ENCODE results near the gene MEGF11. TPM values are rescaled to one million over a fixed set of nuclear protein-coding genes. Genes with fewer than 3 reads are reported as not detected.

The MEGF11 gene
- polyA plus RNA-seq, 1 experiment: 0.04 TPM

DNA sequence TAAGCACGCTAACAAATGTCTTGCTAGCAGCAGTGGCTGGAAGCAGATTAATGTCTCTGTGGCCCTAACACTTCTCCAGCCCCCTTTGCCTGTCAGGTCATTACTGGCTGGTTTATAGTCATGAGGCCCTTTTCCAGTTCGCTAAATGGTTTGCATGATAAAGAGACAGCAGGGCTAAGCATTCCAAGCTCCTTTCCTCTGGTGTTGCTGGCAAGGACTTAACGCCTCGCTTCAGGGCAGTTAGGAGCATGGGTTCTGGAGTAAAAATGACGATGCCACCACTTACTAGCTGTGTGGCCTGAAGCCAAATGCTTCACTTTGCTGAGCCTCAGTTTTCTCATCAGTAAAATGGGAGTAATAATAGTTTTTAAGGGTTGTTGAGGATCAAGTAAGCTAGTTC is 185.9 kb downstream of the MEGF11 start:
- H3K36me3 ChIP-seq (ENCODE audit: control insufficient read depth, insufficient read depth, low read length): no peaks in the 10 kb centered on the region
- TF ChIP-seq, protein P1, sequence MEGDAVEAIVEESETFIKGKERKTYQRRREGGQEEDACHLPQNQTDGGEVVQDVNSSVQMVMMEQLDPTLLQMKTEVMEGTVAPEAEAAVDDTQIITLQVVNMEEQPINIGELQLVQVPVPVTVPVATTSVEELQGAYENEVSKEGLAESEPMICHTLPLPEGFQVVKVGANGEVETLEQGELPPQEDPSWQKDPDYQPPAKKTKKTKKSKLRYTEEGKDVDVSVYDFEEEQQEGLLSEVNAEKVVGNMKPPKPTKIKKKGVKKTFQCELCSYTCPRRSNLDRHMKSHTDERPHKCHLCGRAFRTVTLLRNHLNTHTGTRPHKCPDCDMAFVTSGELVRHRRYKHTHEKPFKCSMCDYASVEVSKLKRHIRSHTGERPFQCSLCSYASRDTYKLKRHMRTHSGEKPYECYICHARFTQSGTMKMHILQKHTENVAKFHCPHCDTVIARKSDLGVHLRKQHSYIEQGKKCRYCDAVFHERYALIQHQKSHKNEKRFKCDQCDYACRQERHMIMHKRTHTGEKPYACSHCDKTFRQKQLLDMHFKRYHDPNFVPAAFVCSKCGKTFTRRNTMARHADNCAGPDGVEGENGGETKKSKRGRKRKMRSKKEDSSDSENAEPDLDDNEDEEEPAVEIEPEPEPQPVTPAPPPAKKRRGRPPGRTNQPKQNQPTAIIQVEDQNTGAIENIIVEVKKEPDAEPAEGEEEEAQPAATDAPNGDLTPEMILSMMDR (IDR thresholded peaks at IDR 0.05; ENCODE audit: insufficient read depth, low read depth, low read length): no peak
- CTCF ChIA-PET: interaction anchor here (1.5 kb wide), 1 partner anchor 9 kb away, joined by 4 read pairs; no protein-coding TSS in a partner anchor
- peaks cover 4% of the 10 kb centered on the region for H3K27me3 ChIP-seq (ENCODE audit: control insufficient read depth, insufficient read depth, low read length)
- H3K4me3 ChIP-seq (ENCODE audit: low read depth, low read length): no peak overlapping the region
- DNase-seq (ENCODE audit: low read depth): no peak
- POLR2A ChIA-PET: no interaction called here

DNA sequence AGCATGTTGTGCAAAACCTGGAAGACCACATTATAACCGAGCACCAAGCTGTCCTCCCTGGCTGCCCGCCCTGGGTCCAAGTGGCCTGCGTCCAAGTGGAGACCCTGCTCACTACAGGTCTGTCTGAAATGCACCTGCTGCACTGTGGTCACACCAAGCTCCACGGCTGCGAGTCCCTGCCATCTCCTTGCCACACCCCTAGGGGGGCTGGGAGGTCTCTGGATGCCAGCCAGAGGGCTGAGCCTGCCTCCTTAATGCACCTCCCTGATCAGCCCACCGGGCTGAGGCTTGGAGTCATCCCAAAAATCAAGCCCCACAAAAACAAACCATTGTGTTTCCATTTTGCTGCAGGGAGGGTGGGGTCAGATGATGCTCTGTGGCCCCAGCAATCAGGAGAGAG is 187.1 kb downstream of the MEGF11 start:
- ChIA-PET CTCF (interaction anchor here (1.5 kb wide), 1 partner anchor 8 kb away, joined by 4 read pairs; no protein-coding TSS in a partner anchor), POLR2A (no interaction called here)
- TF ChIP-seq, protein P1 (IDR thresholded peaks at IDR 0.05; ENCODE audit: insufficient read depth, low read depth, low read length): no peak

DNA sequence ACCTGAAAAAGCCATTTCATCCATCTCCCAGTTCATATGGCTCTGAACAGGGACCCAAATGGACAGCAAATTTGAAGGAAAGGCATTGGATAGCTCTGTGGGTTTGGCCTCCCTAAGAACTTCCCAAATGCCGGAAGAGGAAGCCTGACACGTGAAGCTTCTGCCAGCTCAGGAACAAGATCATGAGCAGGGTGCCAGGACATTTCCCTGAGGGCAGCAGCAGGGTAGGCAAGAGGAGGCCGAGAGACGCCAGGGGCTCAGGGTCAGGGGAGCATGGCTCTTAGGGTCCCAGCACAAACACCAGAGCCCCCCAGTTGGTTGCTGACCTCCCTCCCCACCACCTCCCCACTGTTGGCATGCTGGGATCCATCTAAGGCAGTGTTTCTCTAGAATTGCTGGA is 187.5 kb downstream of the MEGF11 start:
- Histone ChIP-seq H3K4me3 (ENCODE audit: low read depth, low read length) (no peak overlapping the region), H3K27me3 (ENCODE audit: control insufficient read depth, insufficient read depth, low read length) (peaks cover 4% of the 10 kb centered on the region), H3K36me3 (ENCODE audit: control insufficient read depth, insufficient read depth, low read length) (no peaks in the 10 kb centered on the region)
- DNase-seq (ENCODE audit: low read depth): no peak
- CTCF ChIA-PET: no interaction called here
- POLR2A ChIA-PET: no interaction called here
- TF ChIP-seq, protein P1 (IDR thresholded peaks at IDR 0.05; ENCODE audit: insufficient read depth, low read depth, low read length): no peak

More for the DNA sequence above, 187.1 kb downstream of the MEGF11 start:
- no peak for DNase-seq (ENCODE audit: low read depth)
- Histone ChIP-seq H3K27me3 (ENCODE audit: control insufficient read depth, insufficient read depth, low read length) (peaks cover 4% of the 10 kb centered on the region), H3K36me3 (ENCODE audit: control insufficient read depth, insufficient read depth, low read length) (no peaks in the 10 kb centered on the region), H3K4me3 (ENCODE audit: low read depth, low read length) (no peak overlapping the region)

DNA sequence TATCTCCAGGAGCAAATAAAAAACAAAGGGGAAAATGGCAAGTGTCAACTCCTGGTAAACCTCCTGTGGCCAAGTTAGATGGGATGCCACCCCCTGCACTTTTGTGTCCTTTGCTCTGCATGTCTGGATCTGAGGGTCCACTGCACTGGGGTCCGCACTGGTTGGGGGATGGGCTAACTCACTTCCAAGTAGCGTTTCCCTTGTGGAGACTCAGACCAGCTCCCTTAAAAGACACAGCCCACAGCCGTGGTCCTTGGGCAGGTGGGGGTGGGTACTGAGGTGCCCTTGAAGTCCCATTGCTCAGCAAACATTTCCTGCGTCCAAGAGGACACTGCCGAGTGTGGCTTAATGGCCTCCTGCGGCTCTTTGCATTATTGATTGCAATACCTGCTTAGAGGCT is 188.2 kb downstream of the MEGF11 start:
- ChIA-PET CTCF (no interaction called here), POLR2A (no interaction called here)
- H3K27me3 ChIP-seq (ENCODE audit: control insufficient read depth, insufficient read depth, low read length): peaks cover 4% of the 10 kb centered on the region
- TF ChIP-seq, protein P1 (IDR thresholded peaks at IDR 0.05; ENCODE audit: insufficient read depth, low read depth, low read length): no peak
- no peak for DNase-seq (ENCODE audit: low read depth)
- no peaks in the 10 kb centered on the region for H3K36me3 ChIP-seq (ENCODE audit: control insufficient read depth, insufficient read depth, low read length)
- no peak overlapping the region for H3K4me3 ChIP-seq (ENCODE audit: low read depth, low read length)

DNA sequence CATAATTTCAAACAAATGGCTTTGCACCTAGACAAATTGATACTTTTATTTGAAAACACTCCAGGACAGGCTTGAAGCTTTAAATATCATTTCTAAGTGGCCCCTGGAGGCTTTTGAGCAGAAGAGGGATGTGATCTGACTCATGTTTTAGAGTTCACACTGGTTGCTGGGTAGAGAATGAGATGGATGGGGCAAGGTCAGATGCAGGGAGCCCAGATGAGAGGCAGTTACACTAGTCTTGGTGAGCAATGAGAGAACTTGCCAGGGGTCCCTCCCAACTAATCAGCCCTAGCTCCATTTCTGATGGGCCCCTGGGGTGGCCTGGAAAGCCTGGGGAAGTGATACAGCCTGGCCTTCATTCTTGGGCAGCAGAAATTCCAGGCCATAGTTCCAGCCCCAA is 190.4 kb downstream of the MEGF11 start:
- Histone ChIP-seq H3K4me3 (ENCODE audit: low read depth, low read length) (no peak overlapping the region), H3K27me3 (ENCODE audit: control insufficient read depth, insufficient read depth, low read length) (peaks cover 6% of the 10 kb centered on the region), H3K36me3 (ENCODE audit: control insufficient read depth, insufficient read depth, low read length) (no peaks in the 10 kb centered on the region)
- CTCF ChIA-PET: no interaction called here
- no peak for DNase-seq (ENCODE audit: low read depth)
- TF ChIP-seq, protein P1 (IDR thresholded peaks at IDR 0.05; ENCODE audit: insufficient read depth, low read depth, low read length): no peak
- POLR2A ChIA-PET: no interaction called here
